ENCODE measurements around the gene PCSK5.
"Not testable (repeated sequence)": the region's sequence is repeated elsewhere in the genome, so short reads cannot be mapped to it uniquely, and the experiment has no call there.

PCSK5 gene

GRCh38 chr9:76269789-76270188 is 379.3 kb downstream of the PCSK5 start:
- DNase-seq = no peak

- no peak for DNase-seq
Observed at GRCh38 chr9:76271755-76272154, 381.3 kb downstream of the PCSK5 start.

DNA sequence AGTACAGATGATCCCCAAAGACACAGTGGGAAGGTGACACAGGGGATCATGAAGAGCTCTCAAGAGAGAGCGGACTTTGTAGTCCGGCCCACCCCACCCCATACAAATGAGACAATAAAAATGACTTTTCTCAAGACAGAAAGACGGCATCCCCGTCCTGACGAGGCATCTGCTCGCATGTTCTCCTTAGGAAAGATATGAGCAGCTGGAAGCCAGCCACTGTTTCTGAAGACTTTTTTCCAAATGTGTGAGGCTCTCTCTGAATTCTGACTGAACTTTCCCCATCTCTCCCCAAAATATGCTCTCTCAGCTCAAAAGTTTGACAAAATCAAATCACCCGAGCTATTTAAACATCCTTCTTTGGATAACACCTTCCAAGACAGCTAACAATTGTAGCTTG is 398.6 kb downstream of the PCSK5 start:
- DNase-seq = no peak

- DNase-seq = no peak
Observed at GRCh38 chr9:76289703-76290102, 399.2 kb downstream of the PCSK5 start.

- no peak for DNase-seq
Observed at GRCh38 chr9:76290555-76290954, 400.1 kb downstream of the PCSK5 start.

DNA sequence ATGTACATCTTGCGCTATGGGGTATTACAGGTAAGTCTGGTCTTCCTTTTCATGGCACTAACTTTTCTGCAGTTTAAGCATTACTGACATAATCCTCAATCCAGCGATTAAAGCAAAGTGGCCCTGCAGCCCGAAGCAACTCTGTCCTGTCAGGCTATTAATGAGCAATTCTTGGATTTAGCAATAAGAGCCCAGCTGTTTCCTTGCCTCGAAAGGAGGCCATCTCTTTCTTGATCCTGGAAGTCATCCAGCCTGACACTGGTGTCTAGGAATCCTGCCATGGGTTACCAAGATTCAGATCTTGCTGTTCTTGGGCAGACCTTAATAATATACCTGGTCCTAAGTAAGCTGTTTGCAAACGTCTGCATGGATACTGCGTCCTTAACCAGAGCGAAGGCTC is 401.8 kb downstream of the PCSK5 start:
- no peak for DNase-seq

- DNase-seq = no peak
Observed at GRCh38 chr9:76292658-76293057, 402.2 kb downstream of the PCSK5 start.

- no peak for DNase-seq
Observed at GRCh38 chr9:76294301-76294700, 403.8 kb downstream of the PCSK5 start.

DNA sequence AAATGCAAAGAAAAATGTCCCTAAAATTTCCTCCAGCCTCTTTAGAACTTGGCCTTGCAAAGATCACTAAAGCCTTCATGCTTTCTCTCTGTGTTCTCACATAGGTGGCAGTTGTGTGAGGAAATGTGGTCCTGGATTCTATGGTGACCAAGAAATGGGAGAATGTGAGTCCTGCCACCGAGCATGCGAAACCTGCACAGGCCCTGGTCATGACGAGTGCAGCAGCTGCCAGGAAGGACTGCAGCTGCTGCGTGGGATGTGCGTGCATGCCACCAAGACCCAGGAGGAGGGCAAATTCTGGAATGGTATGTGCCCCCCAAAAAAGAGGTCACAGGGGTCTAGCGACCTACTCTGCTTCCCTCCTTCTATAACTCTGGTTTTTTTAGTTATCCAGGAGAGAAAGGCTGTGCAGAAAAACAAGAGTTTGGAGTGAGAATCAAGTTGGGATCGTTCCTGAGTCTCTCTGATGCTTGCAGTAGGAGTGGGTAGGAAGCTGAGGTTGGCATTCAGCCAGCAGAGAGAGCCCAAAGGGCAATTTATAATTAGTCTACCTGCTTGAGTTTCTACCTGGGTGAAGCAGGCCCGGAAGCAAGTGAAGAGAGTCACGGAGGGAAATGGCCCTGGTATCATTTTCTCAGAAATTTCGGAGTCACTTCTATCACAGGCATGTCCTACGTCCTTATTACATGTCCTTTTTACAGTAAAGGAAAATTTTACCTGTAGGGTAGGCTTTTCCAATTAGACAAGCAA is 406.3 kb downstream of the PCSK5 start:
- DNase-seq = no peak

DNA sequence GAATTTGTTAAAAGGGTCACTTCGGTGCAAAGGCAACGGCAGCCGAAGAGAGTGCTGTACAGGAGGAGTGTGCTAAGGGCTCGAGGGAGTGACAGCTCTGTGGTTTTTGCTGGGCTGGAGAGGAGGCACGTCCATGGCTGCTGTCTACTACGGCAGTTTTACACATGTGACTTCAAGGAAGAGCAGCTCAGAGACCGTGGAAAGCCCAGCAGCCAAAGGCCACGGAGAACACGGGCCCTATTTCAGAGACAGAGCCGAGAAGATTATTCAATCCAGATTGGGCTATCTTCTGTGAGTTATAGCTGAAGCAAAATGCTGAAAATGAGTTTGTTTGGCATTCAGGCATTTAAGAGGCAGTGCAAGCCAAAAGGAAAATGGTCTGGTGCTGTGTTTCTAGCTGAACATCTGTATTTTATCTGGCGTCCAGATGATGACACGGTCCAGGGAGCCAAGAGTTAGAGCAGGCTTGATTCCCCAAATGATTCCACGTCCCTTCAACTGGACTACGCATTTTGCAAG is 407.3 kb downstream of the PCSK5 start:
- DNase-seq = no peak

DNA sequence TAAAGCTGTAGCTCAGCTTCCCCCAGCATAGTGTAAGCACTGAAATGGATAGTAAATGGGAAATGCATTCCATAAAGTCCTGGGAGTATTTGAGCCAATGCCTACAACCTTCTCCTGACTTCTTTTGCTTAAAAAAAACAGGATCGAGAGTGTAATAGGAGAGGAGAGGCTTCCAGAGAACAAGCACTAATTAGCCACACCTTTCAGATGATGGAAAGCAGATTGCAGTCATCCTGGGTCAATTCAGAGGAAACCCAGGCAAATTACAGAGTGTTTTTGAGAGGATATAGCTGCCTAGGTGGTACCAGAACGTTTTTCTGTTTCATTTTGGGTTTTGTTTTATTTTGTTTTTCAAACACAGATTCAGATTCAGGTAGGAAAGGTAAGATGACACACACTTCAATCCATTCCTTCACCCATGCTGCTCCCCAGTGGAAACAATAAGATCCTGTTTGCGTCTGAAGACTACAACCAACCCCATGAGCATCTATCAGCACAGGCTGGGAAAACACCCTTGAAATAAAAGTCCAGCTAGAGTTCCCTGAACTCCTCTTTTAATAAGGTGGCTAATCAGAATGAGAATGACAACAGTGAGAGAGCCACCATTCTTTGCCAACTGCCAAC is 408.2 kb downstream of the PCSK5 start:
- no peak for DNase-seq

DNA sequence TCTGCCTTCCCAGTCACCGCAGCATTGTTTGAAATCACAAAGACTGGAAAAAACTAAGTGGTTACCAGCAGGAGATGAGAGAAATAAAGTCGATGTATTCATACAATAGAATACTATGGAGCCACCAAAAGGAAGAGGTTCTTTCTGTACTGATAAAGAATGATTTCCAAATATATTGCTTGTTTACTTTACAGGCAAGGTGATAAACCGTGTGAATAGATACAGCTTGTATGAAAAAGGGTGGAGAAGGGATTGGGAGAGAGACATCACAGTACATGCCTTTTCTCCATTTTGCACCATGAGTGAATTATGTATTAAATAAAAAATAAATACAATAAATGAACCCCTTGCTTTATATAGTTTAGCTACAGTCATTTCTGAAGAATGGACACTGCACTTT is 412.1 kb downstream of the PCSK5 start:
- DNase-seq = no peak

DNA sequence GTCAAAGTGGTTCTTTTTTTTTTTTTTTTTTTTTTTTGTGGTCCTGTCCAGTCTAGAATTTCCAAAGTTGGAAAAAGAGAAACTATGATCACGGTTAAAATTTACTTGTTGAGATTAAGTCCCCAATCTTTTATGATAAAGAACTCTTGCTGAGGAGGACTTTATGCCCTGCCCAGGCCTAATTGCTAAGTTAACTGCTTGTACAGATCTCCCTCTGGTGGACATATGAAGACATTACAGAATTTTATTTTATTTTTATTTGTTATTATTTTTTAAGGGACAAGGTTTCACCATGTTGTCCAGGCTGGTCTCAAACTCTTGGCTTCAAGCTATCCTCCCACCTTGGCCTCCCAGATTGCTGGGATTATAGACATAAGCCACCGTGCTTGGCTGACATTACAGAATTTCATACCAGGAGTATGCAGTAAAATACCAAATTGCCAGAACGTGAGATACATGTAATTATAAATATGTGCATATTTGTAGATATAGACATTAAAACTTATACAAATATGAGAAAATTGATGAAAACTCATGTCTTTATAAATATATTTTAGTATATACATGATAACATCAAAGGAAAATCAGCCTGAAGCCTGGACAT is 412.6 kb downstream of the PCSK5 start:
- DNase-seq = peak; percentile 42

- DNase-seq = not testable (repeated sequence)
Observed at GRCh38 chr9:76307047-76307446, 416.6 kb downstream of the PCSK5 start.

DNA sequence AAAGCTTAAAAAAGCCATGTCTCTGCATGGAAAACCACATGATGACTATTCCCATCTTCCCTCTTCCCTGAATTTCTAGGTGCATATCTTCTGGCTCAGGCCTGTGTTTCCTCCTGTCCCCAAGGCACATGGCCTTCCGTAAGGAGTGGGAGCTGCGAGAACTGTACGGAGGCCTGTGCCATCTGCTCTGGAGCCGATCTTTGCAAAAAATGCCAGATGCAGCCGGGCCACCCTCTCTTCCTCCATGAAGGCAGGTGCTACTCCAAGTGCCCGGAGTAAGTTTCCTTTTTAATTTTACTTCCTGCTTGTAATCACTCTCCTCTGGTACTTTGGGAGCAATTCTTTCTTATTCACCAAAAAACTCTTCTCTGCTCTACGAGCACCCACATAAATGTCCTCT is 420.1 kb downstream of the PCSK5 start:
- DNase-seq = no peak

DNA sequence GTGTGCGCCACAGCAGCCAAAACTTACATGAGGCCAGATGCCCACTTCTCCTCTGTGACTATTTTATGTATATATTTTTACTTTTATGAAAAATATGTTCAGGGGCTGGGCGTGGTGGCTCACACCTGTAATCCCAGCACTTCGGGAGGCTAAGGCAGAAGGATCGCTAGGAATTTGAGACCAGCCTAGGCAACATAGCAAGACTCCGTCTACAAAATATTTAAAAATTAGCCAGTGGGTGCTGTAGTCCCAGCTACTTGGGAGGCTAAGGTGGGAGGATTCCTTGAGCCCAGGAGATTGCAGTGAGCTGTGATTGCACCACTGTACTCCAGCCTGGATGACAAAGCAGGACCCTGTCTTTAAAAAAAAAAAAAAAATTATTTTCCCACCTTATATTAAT is 420.5 kb downstream of the PCSK5 start:
- no peak for DNase-seq

DNA sequence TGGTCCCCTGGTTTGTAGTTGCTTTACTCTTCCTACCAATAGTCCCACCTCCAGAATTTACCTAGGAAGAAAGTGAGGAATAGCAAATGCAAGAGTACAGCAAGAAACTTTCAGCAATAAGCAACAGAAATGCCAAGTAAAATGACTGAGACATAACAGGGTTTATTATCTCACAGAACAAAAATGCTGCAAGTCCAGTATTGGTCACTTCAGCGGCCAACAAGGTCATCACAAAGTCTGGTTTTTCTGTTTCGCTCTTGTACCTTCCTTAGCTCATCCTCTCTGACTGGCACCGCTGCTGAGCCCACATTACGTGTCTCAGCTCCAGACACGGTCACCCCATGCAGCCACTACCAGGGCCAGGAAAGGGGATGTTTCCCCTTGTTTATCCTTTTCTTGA is 421.1 kb downstream of the PCSK5 start:
- no peak for DNase-seq

DNA sequence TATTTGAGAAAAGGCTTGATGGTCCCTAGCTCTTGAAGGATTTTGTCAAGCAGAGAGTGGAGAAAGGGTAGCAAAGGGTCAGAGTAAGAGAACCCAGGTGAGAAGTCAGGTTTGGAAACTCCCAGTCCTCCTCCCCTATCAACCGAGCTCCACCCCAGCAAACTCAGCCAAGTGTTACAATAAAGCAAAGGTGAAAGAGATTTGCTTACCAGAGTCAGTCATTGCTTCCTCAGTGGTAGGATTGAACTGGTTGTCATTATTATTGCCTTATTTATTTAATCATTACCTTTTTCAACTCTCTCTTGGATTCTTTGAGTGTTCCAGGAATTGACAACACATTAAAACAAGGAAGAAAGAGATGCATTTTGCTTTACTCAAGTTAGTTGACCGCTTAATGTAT is 423.3 kb downstream of the PCSK5 start:
- no peak for DNase-seq

GRCh38 chr9:76314321-76314720 is 423.8 kb downstream of the PCSK5 start:
- DNase-seq = no peak

- no peak for DNase-seq
Observed at GRCh38 chr9:76316069-76316468, 425.6 kb downstream of the PCSK5 start.

GRCh38 chr9:76319466-76319865 is 429.0 kb downstream of the PCSK5 start:
- DNase-seq = not testable (repeated sequence)

DNA sequence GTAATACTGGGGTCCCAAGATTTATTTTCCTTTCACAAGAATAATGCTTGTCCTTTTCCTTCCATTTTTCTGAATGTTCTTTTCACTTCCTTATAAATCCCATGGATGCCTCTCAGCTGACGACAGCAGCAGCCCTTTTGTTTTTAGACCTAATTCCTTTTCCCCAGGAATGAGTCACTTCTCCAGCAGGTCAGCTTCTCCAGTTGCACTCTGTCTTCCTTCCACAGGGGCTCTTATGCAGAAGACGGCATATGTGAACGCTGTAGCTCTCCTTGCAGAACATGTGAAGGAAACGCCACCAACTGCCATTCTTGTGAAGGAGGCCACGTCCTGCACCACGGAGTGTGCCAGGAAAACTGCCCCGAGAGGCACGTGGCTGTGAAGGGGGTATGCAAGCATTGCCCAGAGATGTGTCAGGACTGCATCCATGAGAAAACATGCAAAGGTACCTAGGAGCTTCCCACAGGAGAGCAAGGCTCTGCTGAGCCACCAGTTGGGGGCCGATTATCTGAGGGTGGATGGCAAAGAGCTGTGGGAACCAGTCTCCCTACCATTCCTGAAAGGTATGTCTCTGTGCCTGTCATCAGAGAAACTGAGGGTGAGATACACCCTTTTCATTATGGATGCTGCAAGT is 430.8 kb downstream of the PCSK5 start:
- DNase-seq = no peak

- DNase-seq = no peak
Observed at GRCh38 chr9:76322810-76323209, 432.3 kb downstream of the PCSK5 start.

- no peak for DNase-seq
Observed at GRCh38 chr9:76323490-76323889, 433.0 kb downstream of the PCSK5 start.
